Pancreas (tissue), 10 donors: ENCODE data around the gene NRP2. TPM values are rescaled to one million over a fixed set of nuclear protein-coding genes. Genes with fewer than 3 reads are reported as not detected.

Experiments used
- ATAC-seq, 4 donors: fragments of 200-7000 bp; cut with Tn5 transposase; one replicate each; pipeline versions ENCODE4 v1.8.0 to v1.9.1; 2020; ENCODE audit warnings: mild to moderate bottlenecking in 4 of 4, moderate library complexity in 4 of 4
- DNase-seq, 6 donors: peaks; one replicate each; pipeline ENCODE4 v3.0.0-alpha.2; 2020
- FAIRE-seq: peaks from 2 replicates; lab custom pipeline; 2012; peaks lifted over from hg19 to GRCh38; lab: Jason Lieb, UNC
- H3K27ac ChIP-seq, 4 donors: fragments of 200-600 bp; sonication (generic); 1 replicate in 3 of 4; 2 replicates in 1 of 4; pipeline versions ENCODE4 v1.5.0 to v1.8.0; 2020
- H3K27me3 ChIP-seq, 4 donors: fragments of 200-600 bp; one replicate each; pipeline ENCODE4 v1.8.0; 2021
- H3K36me3 ChIP-seq, 3 donors: fragments of 200-600 bp; sonication (generic) in 1 of 3; one replicate each; pipeline versions ENCODE4 v1.5.0 to v1.8.0; 2020 to 2021
- H3K4me1 ChIP-seq, 3 donors: fragments of 200-600 bp; one replicate each; pipeline ENCODE4 v1.8.0; 2021
- H3K4me3 ChIP-seq, 4 donors: fragments of 200-600 bp; sonication (generic) in 2 of 4; one replicate each; pipeline versions ENCODE4 v1.5.0 to v1.8.0; 2020 to 2021
- H3K9me3 ChIP-seq, 4 donors: fragments of 200-600 bp; one replicate each; pipeline ENCODE4 v1.8.0; 2021
- WGBS, 2 donors: extraction: QIAGEN DNeasy Blood & Tissue Kit; methylation state at CpG; one replicate each; pipeline ENCODE4 v1.1.7; 2013; 5-methylcytosine and 5-hydroxymethylcytosine counted together
- intact Hi-C, 3 donors: fragments of 100-400 bp; cut with DNase I; formaldehyde crosslinking; loops; one replicate each; pipeline versions ENCODE4 v1.11.1 to v1.14.2; 2022
- polyA plus RNA-seq, 2 donors: library from polyadenylated mRNA; stranded (reverse); fragments of 200-250 nt; gene quantifications; one replicate each; pipeline ENCODE4 v1.2.3, GENCODE V29; 2013
- total RNA-seq, 6 donors: library from RNA; stranded (reverse); fragmentation: NEBNext Ultra II Directional in 4 of 6; extraction: Animal tissue kit (Norgen Biotek cat#: 25700) in 4 of 6; gene quantifications; one replicate each; pipeline versions ENCODE4 v1.2.1 to v1.2.4, GENCODE V29; 2021 to 2023
- TF ChIP-seq, protein P1 (sequence below), 4 donors: fragments of 200-600 bp; sonication (generic) in 3 of 4; IDR thresholded peaks; one replicate each; pipeline versions ENCODE4 v1.5.0 to v1.8.0; 2021; ENCODE audit warnings: antibody characterized with exemption in 4 of 4
- donor health status: healthy with polysubstance abuse.
- donor health status: DM: no; HTN: no; CAD: no; lungs with moderate emphysema.
- donor health status: DM: no; HTN: no; CAD: no.
- donor health status: control.
- donor health status: control.
- donor health status: Bipolar disorder and iron deficiency.
- donor health status: DM: yes; HTN: yes; CAD: no.
- donor health status: DM: no; HTN: no; CAD: no.
- donor health status: DM: no; HTN: no; CAD: no.
- donor health status: DM: yes; HTN: yes; CAD: no.

NRP2 gene
- total and polyA plus RNA-seq, 8 donors: 0.65 to 11.0 (median 1.6) TPM

DNA sequence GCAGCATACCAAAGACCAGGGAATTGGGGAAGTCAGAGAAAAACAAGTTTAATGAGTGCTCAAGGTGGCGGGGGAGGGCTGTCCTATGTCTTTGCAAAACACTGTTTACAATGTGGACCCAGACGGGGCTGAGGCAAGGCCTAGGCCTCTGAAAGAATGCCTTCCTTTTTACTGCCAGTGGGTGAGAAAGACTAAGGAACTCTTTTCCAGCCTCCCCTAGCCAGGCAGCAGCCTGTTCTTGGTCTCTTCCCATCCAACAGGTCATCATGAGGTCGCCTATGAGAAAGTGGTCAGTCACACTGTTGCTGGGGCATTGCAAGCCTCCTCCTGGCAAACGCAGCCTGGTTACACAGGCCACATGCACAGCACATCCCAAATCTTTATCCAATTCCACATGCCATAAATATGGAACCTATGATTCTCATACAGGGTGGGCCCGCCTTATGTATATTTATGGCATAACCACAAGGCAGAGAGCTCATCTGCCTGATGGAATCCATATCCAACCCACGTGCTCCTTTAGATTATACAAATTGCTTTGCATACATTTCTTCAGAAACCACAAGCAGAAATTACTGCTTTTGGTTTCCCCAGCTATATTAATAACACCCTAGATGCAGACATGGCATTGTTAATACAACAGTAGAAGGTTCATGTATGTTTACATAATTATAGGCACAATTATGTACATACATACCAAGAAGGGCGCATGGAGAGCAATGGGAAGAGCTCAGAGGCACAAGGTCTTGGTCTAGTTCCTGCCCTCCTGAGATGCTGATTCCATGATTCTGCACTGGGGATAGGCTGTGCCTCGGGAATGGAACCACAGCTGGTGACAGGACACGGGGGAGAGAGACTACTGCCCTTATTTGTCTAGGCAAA, 48.6 kb downstream of the NRP2 start:
- Histone ChIP-seq H3K36me3 (no peaks in the 10 kb centered on the region), H3K4me1 (no peaks in the 10 kb centered on the region), H3K4me3 (no peak overlapping the region), H3K27me3 (no peaks in the 10 kb centered on the region), H3K27ac (no peak overlapping the region), H3K9me3 (no peaks in the 10 kb centered on the region)
- intact Hi-C loops: no loop called here
- FAIRE-seq: no peak
- DNase-seq: no peak
- TF ChIP-seq, protein P1, sequence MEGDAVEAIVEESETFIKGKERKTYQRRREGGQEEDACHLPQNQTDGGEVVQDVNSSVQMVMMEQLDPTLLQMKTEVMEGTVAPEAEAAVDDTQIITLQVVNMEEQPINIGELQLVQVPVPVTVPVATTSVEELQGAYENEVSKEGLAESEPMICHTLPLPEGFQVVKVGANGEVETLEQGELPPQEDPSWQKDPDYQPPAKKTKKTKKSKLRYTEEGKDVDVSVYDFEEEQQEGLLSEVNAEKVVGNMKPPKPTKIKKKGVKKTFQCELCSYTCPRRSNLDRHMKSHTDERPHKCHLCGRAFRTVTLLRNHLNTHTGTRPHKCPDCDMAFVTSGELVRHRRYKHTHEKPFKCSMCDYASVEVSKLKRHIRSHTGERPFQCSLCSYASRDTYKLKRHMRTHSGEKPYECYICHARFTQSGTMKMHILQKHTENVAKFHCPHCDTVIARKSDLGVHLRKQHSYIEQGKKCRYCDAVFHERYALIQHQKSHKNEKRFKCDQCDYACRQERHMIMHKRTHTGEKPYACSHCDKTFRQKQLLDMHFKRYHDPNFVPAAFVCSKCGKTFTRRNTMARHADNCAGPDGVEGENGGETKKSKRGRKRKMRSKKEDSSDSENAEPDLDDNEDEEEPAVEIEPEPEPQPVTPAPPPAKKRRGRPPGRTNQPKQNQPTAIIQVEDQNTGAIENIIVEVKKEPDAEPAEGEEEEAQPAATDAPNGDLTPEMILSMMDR (IDR thresholded peaks at IDR 0.05): no peak
- 68 to 80% methylated on average over 9 of the region's 9 CpGs for WGBS, 2 donors
- peak in 3 of 4 donors; percentile 16 to 60 (median 29) for ATAC-seq

DNA sequence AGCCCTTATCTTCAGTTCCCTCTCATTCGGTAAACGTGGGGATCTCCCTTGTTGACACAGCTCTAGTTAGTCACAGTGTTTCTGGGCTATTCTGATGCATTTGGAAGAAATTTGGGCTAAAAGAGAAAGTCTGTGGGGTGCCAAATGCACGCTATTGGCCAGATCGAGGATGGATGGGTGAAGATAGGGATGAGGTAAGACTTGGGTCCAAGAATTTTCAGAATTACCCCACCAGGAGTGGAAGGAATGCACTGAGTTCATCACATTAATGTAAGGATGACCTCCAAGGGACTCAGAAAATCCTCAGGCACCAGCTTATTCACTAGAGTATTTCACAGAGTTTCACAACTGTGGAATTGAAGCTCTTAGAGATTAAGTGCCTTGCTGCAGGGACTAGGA, 49.3 kb downstream of the NRP2 start:
- Histone ChIP-seq H3K36me3 (no peaks in the 10 kb centered on the region), H3K9me3 (no peaks in the 10 kb centered on the region), H3K27me3 (no peaks in the 10 kb centered on the region), H3K4me1 (no peaks in the 10 kb centered on the region), H3K27ac (no peak overlapping the region), H3K4me3 (no peak overlapping the region)
- ATAC-seq (peak in 2 of 4 donors; percentile 33 to 70), DNase-seq (no peak), FAIRE-seq (no peak)
- TF ChIP-seq, protein P1 (IDR thresholded peaks at IDR 0.05): no peak
- 53 to 63% methylated on average over 4 of the region's 4 CpGs for WGBS, 2 donors
- intact Hi-C loops: no loop called here

DNA sequence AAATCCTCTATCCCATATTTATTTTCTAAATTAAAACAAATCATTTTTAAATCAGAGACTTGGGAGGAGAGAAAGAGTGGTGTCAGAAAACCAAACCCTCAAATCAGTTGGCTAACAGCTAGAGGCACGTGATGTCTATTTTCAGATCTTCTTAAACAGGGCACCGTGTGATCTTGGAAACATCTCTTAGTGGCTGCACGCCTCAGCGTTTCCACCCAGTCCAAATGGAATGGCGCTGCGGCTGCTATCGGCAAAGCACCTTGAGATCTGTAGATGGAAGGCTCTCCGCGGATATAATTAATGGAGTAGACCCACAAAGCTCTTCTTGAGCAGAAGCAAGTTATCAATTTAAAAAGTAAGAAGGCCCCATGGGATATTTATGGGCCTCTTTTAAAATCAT, 50.0 kb downstream of the NRP2 start:
- FAIRE-seq: no peak
- TF ChIP-seq, protein P1 (IDR thresholded peaks at IDR 0.05): no peak
- Histone ChIP-seq H3K27ac (no peak overlapping the region), H3K27me3 (no peaks in the 10 kb centered on the region), H3K36me3 (no peaks in the 10 kb centered on the region), H3K4me3 (no peak overlapping the region), H3K4me1 (no peaks in the 10 kb centered on the region), H3K9me3 (no peaks in the 10 kb centered on the region)
- ATAC-seq: no peak
- no peak for DNase-seq
- 94% methylated on average over 9 of the region's 9 CpGs for WGBS, 2 donors
- intact Hi-C loops: no loop called here

DNA sequence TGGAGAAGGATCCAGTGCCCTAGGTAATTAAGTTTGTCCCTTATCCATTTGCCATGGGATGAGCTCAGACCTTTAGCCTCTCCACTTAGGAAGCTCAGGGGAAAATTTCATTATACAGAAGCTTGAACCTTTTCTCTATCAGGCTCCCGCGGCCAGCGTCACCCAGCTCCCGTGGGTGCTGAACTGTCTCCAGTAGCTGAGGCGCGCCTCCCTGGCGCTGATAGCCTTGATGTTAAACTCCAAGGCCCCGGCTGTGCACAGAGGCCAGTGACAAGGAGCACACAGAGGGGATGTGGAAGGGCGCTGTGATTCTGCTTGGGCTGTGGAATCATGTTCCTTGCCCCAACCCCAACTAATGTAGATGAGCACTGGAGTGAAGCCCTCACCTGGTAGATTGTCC, 50.8 kb downstream of the NRP2 start:
- TF ChIP-seq, protein P1 (IDR thresholded peaks at IDR 0.05): no peak
- WGBS, 2 donors: 87 to 89% methylated on average over 9 of the region's 9 CpGs
- no peak overlapping the region for H3K4me3 ChIP-seq
- intact Hi-C loops: no loop called here
- H3K27ac ChIP-seq: no peak overlapping the region
- no peak for DNase-seq
- H3K36me3 ChIP-seq: no peaks in the 10 kb centered on the region
- H3K27me3 ChIP-seq: no peaks in the 10 kb centered on the region
- no peak for FAIRE-seq
- no peak for ATAC-seq
- no peaks in the 10 kb centered on the region for H3K4me1 ChIP-seq
- no peaks in the 10 kb centered on the region for H3K9me3 ChIP-seq

DNA sequence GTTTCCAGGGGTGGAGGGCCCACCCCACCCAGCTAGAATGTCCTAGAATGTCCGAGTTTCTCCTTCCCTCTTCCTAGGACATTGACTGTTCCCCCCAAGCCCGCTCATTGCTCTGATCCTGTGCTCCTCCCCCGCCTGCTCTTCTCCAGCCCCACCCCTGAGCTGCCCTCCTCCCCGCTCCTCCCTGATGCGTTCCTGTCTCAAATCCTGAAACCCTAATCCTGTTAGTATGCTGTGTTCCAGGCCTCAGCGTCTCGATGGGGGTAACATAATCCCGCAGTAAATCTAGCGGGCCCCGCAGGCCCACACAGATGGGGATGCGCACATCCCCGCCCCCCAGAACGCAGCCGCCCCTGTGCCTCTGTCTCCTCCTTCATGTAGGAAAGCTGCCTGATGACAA, 51.3 kb downstream of the NRP2 start:
- Histone ChIP-seq H3K27ac (no peak overlapping the region), H3K4me1 (no peaks in the 10 kb centered on the region), H3K27me3 (no peaks in the 10 kb centered on the region), H3K36me3 (no peaks in the 10 kb centered on the region), H3K4me3 (no peak overlapping the region), H3K9me3 (no peaks in the 10 kb centered on the region)
- intact Hi-C loops: no loop called here
- DNase-seq (no peak), FAIRE-seq (no peak), ATAC-seq (no peak)
- TF ChIP-seq, protein P1 (IDR thresholded peaks at IDR 0.05): no peak
- 80 to 89% methylated on average over 14 of the region's 14 CpGs for WGBS, 2 donors
